Sciatic nerve (tissue), 2 donors: ENCODE results near the gene IL18BP. TPM values are rescaled to one million over a fixed set of nuclear protein-coding genes. Genes with fewer than 3 reads are reported as not detected.

ENCODE experiments used
- ATAC-seq: fragments of 200-7000 bp; cut with Tn5 transposase; one replicate; pipeline ENCODE4 v1.9.1; 2020; ENCODE audit warnings: mild to moderate bottlenecking, moderate library complexity
- DNase-seq: peaks from one replicate; pipeline ENCODE4 v3.0.0-alpha.2; 2020; ENCODE audit warnings: low spot score
- intact Hi-C: fragments of 100-400 bp; cut with DNase I; formaldehyde crosslinking; loops from one replicate; pipeline ENCODE4 v1.14.2; 2022
- total RNA-seq: library from RNA; stranded (reverse); fragmentation: NEBNext Ultra II Directional; extraction: Animal tissue kit (Norgen Biotek cat#: 25700); gene quantifications from one replicate; pipeline ENCODE4 v1.2.1, GENCODE V29; 2021
- donor health status: DM: no; HTN: no; CAD: no.
- donor health status: DM: no; HTN: no; CAD: no.

IL18BP gene
- total RNA-seq, 1 donor from 2014 or later: 13.5 TPM

DNA sequence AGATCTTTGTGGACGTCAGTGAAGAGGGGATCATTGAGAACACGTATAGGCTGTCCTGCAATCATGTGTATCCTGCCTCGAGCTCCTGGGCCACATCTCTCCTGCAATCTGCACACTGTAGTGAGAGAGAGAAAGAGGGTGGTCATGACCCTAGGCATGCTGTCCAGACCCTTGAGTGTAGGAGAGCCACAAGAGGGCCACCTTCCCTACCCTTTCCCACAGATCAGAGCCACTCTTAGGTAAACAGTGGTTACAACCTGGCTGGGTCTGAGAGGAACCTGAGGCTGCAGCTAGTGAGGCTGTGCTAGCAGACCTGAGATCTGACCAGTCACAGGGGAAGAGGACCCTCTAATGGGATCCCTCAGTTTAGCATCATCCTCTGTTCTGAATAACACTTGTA, 3.9 kb upstream of the IL18BP start:
- intact Hi-C loops: no loop called here
- ATAC-seq (no peak), DNase-seq (no peak)

DNA sequence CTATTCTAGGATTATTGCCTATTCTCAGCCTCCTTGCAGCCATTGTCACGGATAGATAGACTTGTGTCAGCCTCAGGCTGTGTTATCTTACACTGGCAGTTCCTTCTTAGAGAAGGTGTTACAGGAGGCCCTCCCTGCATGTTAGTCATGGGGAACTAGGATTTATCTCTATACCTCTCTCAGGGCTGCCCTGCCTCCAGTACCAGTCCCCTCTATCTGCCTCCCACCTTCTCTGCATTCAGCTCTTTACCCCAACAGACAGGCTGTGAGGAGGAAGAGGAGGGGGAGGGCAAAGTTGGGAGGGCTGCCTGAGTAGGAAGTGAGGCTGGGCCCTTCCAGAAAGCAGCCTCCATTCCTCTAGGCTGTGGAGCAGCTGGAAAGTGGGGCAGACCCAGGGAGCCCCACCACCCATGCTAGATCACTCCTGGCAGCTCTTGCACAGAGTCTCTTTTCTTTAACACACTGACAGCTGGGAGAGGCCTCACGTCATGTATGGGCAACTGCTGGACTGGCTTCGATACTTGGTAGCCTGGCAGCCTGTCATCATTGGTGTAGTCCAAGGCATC, 2.9 kb upstream of the IL18BP start:
- intact Hi-C loops: no loop called here
- ATAC-seq (no peak), DNase-seq (no peak)

DNA sequence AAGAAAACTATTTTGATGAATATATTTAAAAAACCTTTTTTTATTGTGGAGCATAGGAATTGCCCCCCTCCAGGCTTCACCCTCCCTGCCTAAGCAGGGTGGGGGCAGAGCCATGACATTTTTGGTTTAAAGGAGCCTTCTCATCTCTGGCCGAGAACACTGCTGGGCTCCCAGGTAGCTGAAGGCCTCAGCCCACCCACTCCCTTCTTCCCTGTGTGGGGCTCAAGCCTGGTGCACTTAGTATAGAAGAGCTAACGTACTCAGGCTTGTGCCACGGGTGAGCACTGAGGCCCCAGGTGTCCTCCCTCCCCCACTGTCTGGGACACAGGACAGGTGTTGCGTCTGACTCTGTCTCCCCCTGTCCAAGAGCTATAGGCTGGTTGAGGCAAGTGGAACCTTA, 2.2 kb upstream of the IL18BP start:
- DNase-seq: no peak
- intact Hi-C loops: no loop called here
- no peak for ATAC-seq

DNA sequence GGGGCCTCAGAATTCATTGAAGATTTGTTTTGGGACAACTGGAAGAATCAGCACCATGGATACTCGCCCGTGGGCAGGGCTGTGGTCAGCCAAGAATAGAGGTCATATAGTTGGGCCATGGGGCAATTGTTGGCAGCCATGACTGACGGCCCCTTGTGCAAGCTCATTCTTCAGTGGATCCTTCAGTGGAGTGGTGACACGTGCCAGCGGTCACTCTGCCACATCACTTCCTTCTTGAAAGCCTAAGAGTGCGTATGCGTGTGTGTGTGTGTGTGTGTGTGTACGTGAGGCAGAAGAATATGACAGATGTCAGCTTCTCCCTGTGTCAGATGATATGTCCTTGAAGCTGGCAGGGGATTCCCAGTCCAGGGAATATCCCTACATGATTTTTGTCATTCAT, 1.8 kb upstream of the IL18BP start:
- DNase-seq (no peak), ATAC-seq (no peak)
- intact Hi-C loops: no loop called here

DNA sequence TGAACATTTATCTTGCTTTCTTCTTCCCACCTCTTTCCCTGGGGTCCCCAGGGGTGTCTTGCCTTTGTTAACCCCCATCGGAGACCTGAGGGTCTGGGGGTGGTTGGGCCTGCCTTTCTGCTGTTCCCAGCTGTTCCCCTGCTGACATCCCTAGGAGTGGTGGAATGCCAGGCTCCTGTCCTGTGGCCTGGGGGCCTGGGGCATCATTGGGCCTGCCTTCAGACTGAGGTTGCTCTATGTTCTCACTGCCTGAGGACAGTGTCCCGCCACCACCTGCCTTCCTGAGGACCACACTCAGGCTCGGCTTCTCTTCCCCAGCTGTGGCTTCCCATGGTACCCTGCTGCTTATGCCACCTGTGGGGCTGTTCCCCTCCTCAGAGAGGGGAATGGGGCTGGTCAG, 1.1 kb upstream of the IL18BP start:
- ATAC-seq: no peak
- intact Hi-C loops: no loop called here
- DNase-seq: no peak

DNA sequence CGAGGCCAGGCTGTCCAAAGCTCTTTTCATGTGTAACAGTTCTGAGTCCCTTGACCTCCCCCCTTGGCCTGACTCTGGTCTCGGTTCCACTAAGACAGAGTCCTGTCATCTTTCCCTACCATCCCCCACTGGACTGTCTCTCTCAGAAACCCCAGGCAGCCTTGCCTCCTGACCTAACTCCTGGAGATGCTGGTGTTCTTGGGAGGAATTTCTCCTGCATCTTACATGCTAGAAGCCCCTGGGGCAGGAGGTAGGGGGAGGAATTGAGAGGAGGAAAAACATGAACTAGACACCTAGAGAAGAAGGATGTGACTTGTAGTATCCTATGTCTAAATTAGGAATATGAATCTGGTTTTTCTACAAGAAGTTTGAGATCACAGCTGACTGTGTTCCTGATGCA, 648 bp upstream of the IL18BP start:
- DNase-seq: no peak
- no peak for ATAC-seq
- intact Hi-C loops: no loop called here

DNA sequence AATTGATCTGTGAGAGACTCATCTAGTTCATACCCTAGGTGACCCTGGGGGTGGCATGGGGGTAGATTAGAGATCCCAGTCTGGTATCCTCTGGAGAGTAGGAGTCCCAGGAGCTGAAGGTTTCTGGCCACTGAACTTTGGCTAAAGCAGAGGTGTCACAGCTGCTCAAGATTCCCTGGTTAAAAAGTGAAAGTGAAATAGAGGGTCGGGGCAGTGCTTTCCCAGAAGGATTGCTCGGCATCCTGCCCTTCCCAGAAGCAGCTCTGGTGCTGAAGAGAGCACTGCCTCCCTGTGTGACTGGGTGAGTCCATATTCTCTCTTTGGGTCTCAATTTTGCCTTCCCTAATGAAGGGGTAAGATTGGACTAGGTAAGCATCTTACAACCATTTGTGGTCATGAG, 653 bp downstream of the IL18BP start:
- intact Hi-C loops: no loop called here
- no peak for DNase-seq
- peak; percentile 62 for ATAC-seq

DNA sequence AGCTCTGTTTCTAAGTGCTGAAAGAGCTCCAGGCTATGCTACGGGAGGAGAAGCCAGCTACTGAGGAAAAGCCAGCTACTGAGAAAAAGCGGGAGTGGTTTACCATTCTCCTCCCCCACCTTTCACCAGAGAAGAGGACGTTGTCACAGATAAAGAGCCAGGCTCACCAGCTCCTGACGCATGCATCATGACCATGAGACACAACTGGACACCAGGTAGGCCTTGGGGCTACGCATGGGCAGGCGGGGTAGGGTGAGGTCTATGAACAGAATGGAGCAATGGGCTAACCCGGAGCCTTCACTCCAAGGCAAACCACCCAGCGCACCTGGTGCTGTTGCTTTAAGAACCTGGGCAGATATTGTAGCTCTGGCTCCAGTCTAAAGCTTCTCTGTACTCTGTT, 1.1 kb downstream of the IL18BP start:
- no peak for ATAC-seq
- DNase-seq: no peak
- intact Hi-C loops: no loop called here

DNA sequence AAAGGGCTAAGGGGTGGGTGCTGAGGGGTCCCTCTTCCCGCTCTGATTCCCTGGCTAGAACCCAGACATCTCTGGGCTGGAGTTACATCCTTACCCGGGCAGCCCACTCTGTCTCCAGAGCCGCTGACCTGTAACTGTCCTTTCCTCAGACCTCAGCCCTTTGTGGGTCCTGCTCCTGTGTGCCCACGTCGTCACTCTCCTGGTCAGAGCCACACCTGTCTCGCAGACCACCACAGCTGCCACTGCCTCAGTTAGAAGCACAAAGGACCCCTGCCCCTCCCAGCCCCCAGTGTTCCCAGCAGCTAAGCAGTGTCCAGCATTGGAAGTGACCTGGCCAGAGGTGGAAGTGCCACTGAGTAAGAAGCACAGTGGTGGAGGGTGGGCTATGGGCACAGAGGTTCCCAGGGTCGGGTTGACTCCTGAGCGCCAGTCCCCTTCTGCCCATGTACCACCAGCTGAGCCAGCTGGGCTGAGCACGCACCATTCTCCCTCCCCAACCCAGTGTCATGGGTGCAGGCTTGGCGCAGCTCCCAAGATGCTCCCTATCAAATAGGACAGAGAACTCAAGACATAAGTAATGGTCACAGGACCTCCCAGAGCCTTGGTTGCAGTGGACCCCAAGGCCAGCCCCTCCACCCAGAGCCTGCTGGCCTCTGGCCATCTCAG, 1.6 kb downstream of the IL18BP start:
- DNase-seq (no peak), ATAC-seq (no peak)
- intact Hi-C loops: no loop called here

DNA sequence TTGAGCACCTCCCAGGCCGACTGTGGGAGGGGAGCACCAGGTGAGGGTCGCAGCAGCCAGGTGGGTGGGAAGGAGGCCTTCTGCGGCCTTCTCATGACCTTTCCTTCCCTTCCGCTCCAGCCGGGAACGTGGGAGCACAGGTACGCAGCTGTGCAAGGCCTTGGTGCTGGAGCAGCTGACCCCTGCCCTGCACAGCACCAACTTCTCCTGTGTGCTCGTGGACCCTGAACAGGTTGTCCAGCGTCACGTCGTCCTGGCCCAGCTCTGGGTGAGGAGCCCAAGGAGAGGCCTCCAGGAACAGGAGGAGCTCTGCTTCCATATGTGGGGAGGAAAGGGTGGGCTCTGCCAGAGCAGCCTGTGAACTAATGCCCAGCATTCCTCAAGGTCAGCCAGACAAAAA, 2.6 kb downstream of the IL18BP start:
- intact Hi-C loops: no loop called here
- DNase-seq: no peak
- ATAC-seq: no peak

DNA sequence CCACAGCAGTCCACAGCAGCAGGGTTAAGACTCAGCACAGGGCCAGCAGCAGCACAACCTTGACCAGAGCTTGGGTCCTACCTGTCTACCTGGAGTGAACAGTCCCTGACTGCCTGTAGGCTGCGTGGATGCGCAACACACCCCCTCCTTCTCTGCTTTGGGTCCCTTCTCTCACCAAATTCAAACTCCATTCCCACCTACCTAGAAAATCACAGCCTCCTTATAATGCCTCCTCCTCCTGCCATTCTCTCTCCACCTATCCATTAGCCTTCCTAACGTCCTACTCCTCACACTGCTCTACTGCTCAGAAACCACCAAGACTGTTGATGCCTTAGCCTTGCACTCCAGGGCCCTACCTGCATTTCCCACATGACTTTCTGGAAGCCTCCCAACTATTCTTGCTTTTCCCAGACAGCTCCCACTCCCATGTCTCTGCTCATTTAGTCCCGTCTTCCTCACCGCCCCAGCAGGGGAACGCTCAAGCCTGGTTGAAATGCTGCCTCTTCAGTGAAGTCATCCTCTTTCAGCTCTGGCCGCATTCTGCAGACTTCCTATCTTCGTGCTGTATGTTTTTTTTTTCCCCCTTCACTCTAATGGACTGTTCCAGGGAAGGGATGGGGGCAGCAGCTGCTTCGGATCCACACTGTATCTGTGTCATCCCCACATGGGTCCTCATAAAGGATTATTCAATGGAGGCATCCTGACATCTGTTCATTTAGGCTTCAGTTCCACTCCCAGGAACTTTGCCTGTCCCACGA, 3.3 kb downstream of the IL18BP start:
- ATAC-seq: no peak
- DNase-seq: no peak
- intact Hi-C loops: no loop called here

DNA sequence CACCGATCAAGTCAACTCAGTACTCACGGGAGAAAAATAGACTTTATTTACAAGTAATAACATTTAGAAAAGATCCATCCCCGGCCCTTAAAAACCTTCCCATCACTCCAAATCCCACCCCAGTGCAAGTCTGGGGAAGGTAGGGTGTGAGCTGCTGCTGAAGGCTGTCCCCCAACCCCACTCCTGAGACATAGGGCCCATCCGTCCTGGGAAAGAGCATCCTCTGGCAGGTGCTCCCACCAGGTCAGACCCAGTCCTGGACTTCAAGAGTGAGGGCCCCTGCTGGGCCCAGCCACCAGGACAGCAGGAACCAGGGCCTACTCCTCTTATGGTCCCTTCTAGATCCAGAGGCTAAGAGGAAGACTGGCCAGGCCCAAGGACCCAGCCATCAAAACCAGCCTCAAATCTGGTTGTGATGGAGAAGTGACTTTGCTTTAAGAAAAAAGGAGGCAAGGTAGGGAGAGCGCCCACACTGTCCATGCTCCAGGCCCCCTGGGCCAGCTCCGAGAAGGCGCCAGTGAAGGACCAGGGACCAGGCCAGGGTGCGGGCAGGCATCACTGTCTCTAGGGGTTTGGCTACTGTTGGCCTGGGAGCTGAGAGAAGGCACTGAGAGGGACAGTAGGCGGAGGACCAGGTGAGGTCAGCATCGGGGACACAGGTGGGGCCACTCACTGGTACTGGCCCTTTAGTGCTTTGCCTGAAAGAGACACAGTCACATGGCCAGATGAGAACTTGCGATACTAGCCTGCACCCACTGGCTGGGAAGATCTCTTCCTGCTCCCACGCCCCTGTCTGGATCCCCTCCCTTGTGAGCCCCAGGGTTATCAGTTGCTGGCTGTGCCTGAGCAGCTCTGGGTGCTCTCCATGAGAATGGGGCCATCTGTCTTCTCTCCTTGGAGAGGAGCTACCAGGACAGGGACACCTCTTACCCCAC, 4.4 kb downstream of the IL18BP start:
- ATAC-seq (no peak), DNase-seq (no peak)
- intact Hi-C loops: no loop called here

DNA sequence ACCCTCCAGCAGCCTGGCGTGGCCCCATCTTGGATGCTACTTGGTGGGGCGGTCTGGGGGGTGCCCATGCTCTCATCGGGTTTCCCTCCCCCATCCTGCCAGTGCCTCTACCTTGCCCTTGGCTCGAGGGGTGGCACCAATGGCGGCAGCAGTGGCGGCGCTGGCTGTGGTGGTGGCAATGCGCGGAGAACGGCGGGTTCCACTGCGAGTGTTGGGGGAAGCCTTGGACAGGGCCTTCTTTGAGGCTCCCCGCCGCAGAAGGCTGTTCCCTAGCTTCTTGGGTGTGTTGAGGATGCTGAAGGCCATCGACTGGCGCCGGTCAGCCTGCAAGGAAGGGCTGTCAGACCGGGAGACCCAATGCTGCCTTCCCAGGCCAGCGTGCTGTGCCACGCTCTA, 5.1 kb downstream of the IL18BP start:
- intact Hi-C loops: no loop called here
- DNase-seq (no peak), ATAC-seq (no peak)

DNA sequence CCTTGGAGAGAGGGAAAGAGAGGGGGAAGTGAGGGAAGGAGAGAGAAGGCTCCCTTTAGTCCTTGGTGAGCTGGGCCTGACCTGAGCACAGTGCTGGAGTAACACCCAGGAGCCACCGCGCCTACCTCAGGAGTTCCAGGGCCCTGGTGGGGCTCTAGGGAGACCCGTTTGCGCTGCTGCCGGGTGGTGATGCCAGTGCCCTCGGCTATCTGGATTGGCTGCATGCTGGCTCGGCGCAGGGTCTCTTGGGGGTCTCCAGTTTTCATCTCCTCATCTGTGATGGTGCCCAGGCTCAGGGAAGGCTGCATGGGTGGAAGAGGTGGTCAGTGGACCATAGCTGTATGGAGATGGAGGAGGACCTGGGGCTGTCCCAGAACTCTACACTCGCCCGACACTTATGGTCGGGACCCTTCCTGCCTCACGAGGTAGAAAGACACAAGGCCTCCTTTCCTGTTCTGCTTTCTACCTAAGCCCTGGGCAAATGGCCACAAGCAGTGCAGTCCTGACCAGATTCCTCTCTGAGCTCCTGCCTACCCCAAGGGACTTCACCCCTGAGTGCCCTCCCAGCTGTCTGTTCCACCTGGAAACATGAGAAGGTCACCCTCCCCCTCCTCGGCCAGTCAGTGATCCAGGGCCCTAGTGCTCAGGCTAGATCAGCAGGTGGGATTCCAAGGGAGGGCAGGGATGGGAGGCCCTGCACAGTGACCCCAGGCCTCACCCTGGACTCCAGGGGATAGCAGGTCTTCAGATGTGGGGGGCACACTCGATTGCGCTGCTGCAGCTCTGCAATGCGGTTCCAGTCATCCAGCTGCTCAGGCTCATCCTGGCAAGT, 6.0 kb downstream of the IL18BP start:
- DNase-seq: no peak
- ATAC-seq: no peak
- intact Hi-C loops: no loop called here

DNA sequence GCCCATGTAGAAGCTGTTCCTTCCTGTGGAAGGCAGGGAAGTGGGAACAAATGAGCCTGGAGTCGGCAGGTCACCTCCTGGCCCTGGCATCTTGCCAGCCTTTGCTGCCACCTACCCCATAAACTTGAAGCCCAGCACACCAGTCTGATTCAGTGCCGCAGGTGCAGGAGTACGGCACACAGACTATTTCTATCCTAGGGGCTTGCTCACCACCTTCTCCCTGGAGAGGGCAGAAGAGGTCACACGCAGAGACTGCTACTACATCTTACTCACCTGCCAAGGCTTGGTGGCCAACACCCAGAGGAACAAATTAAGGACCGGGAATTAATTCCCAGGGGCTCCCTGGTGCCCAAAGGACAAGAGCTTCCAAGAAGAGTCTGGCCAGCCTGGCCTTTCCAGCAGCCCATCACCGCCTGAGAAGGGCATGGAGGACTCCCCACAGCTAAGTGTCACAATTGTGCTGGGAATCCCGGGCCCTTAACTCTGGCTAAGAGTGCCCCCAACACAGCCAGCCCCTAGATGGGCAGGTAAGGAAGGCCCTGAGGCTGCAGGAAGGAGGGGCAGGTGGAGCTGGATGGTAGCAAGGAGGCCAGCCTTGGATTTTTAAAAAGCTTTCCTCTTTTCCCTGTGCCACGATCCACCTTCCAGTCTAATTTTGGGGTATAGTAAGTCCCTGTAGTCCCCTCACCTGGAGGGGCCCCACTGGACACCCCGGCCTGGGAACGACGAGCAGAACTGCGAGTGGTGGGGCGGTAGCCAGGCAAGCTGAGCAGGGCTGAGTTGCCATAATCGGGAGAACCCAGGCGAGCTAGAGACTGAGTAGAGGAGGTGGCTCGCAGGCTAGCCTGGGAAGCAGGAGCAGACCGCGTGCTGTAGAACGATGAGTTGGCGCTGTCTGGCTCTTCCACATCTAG, 6.9 kb downstream of the IL18BP start:
- DNase-seq (no peak), ATAC-seq (no peak)
- intact Hi-C loops: no loop called here

DNA sequence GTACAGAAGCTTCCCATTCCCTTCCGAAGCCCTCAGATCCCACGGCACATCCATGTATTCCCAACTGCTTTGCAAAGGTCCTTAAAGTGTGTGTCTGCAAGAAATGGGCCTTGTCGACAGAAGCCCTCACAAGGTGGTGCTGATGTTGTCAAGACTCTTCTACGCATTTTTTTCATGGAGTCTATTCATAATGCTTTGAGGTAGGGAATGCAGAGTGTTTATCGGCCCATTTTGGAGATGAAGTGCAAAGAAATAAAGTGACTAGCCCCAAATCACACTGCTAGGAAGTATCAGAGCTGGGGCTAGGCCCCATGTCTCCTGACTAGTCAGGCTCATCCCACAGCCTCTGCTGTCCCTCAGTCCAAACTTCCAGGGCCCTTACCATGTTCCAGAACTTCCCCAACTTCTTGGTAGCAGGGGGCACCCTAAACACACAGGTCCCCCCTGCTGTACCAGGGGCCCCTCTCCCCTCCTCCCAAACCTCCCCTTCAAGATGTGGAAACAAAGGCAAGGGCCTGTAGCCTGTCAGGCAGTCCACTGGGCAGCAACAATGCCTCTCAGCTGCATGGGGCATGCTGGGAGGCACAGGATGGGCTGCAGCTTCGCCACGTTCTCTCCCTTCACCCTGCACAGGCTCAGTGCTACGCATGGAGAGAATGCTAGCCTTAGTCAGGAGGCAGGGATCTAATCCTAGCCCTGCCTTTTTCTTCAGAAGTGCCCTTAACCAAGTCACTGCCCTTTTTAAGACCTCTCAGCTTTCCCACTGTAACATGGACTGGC, 7.8 kb downstream of the IL18BP start:
- ATAC-seq: no peak
- intact Hi-C loops: no loop called here
- DNase-seq: no peak

DNA sequence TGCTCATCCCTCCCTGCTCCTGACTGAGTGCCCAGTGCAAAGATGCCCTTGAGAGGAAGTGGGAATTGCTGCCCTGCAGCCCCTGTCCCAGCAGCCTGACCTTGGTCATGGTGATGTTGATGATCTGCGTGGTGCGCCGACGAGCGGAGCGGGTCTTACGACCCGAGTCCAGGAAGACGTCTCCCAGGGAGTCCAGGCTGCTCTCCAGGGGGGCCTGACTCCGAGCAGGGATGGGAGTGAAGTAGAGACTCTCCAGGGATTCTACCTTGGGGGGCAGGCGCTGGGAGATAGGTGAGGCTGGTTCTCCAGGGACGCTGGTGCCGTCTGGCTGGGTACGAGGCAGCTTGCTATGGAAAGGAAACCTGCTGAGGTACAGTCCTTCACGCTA, 8.4 kb downstream of the IL18BP start:
- no peak for DNase-seq
- intact Hi-C loops: no loop called here
- no peak for ATAC-seq
